HepG2 (cell line): ENCODE measurements around the gene VSTM4. TPM values are rescaled to one million over a fixed set of nuclear protein-coding genes. Genes with fewer than 3 reads are reported as not detected.

Source experiments
- ATAC-seq: fragments of 200-7000 bp; cut with Tn5 transposase; 3 replicates; pipeline ENCODE4 v1.9.1; 2020; ENCODE audit warnings: mild to moderate bottlenecking, moderate library complexity
- BruUV-seq: library from RNA; stranded (reverse); fragments of 400-500 nt; replicated peaks from 2 replicates; lab custom pipeline; 2021; lab: Mats Ljungman, UMichigan
- CTCF ChIA-PET: fragments of 300-600 bp; formaldehyde crosslinking; extraction: SDS; loops from one replicate; lab custom pipeline; 2021; ENCODE audit warnings: low total read pairs, inconsistent platforms, low intra/inter-chr PET ratio; lab: Yijun Ruan, JAX
- POLR2A ChIA-PET: fragments of 350-600 bp; sonication (Branson Sonifier 250); formaldehyde crosslinking; loops from one replicate; lab custom pipeline; 2020; ENCODE audit warnings: antibody characterized with exemption, inconsistent platforms; lab: Yijun Ruan, JAX
- DNase-seq: peaks from one replicate; pipeline ENCODE4 v3.0.0-alpha.2; 2015; ENCODE audit warnings: low spot score
- FAIRE-seq: peaks from 3 replicates; lab custom pipeline; 2011; peaks lifted over from hg19 to GRCh38; lab: Jason Lieb, UNC
- H2AFZ ChIP-seq: one replicate; pipeline ENCODE4 v1.6.1; 2011; ENCODE audit warnings: low read length, inconsistent platforms
- H3K27ac ChIP-seq: fragments of 300-600 bp; 3 replicates; pipeline ENCODE4 v1.8.0; 2011; ENCODE audit warnings: mixed run types, mild to moderate bottlenecking, mixed read lengths, low read length, inconsistent platforms; ENCODE audit not compliant: insufficient read depth; ENCODE audit errors: extremely low read length
- H3K27me3 ChIP-seq, 2 experiments: fragments of 200-600 bp in 1 of 2; 2 replicates in 1 of 2; 3 replicates in 1 of 2; pipeline versions ENCODE4 v1.6.0 to v1.8.0; 2011; ENCODE audit warnings: low read length in 2 of 2, mild to moderate bottlenecking in 2 of 2, moderate library complexity in 2 of 2, inconsistent platforms in 1 of 2; ENCODE audit not compliant: insufficient read depth in 2 of 2, control insufficient read depth in 1 of 2
- H3K36me3 ChIP-seq, 2 experiments: fragments of 200-600 bp in 1 of 2; replicated peaks in 1 of 2; 2 replicates in 1 of 2; 3 replicates in 1 of 2; pipeline versions ENCODE4 v1.5.1 to v1.8.0; 2011; ENCODE audit warnings: low read length in 2 of 2, inconsistent platforms in 1 of 2; ENCODE audit not compliant: insufficient read depth in 2 of 2, control insufficient read depth in 1 of 2
- H3K4me1 ChIP-seq: 2 replicates; pipeline ENCODE4 v1.5.1; 2012; ENCODE audit warnings: low read length, inconsistent platforms; ENCODE audit not compliant: insufficient read depth
- H3K4me2 ChIP-seq: 2 replicates; pipeline ENCODE4 v1.6.0; 2011; ENCODE audit warnings: low read depth, low read length, inconsistent platforms
- H3K4me3 ChIP-seq, 3 experiments: fragments of 200-600 bp in 1 of 3; sonication (generic), shearing (Covaris generic) in 1 of 3; replicated peaks in 1 of 3; 2 replicates each; pipeline ENCODE4 v1.5.1; 2011 to 2016; ENCODE audit warnings: low read length in 3 of 3, inconsistent platforms in 2 of 3, low read depth in 2 of 3, mild to moderate bottlenecking in 2 of 3, control low read depth in 1 of 3, mixed read lengths in 1 of 3; ENCODE audit not compliant: insufficient read depth in 1 of 3
- H3K79me2 ChIP-seq: one replicate; pipeline ENCODE4 v1.6.1; 2011; ENCODE audit warnings: low read length, inconsistent platforms; ENCODE audit not compliant: insufficient read depth
- H3K9ac ChIP-seq: 2 replicates; pipeline ENCODE4 v1.6.0; 2011; ENCODE audit warnings: mild to moderate bottlenecking, low read depth, low read length, inconsistent platforms; ENCODE audit not compliant: insufficient read depth
- H3K9me3 ChIP-seq: 2 replicates; pipeline ENCODE4 v1.5.1; 2012; ENCODE audit warnings: mild to moderate bottlenecking, low read length
- H4K20me1 ChIP-seq: 2 replicates; pipeline ENCODE4 v1.6.0; 2011; ENCODE audit warnings: inconsistent platforms, mild to moderate bottlenecking, low read length, moderate library complexity; ENCODE audit not compliant: insufficient read depth
- ATF1 ChIP-seq: IDR thresholded peaks from 2 replicates; pipeline ENCODE4 v1.6.1; 2016; ENCODE audit warnings: mild to moderate bottlenecking, control low read depth
- ATF7-NPFF ChIP-seq: sonication (generic); formaldehyde crosslinking; IDR thresholded peaks from 2 replicates; pipeline ENCODE4 v1.8.1; 2023; ENCODE audit warnings: mild to moderate bottlenecking, low read depth, missing genetic modification reagents, moderate library complexity
- NPAS2 ChIP-seq: sonication (generic); formaldehyde crosslinking; IDR thresholded peaks from 2 replicates; pipeline ENCODE4 v1.8.0; 2022; ENCODE audit warnings: mild to moderate bottlenecking, missing genetic modification reagents, borderline replicate concordance
- RAD21 ChIP-seq: fragments of 450-650 bp; formaldehyde crosslinking; IDR thresholded peaks from 2 replicates; pipeline ENCODE4 v1.5.0; 2020; ENCODE audit warnings: mild to moderate bottlenecking
- REXO4 ChIP-seq: sonication (generic); formaldehyde crosslinking; IDR thresholded peaks from 2 replicates; pipeline ENCODE4 v1.8.0; 2022; ENCODE audit warnings: missing genetic modification reagents, mild to moderate bottlenecking, borderline replicate concordance
- SALL2 ChIP-seq: sonication (generic); formaldehyde crosslinking; IDR thresholded peaks from 2 replicates; pipeline ENCODE4 v1.8.1; 2023; ENCODE audit warnings: mild to moderate bottlenecking, missing genetic modification reagents, inconsistent platforms
- SMYD3 ChIP-seq: sonication (generic); formaldehyde crosslinking; IDR thresholded peaks from 2 replicates; pipeline ENCODE4 v1.8.1; 2023; ENCODE audit warnings: mild to moderate bottlenecking, missing genetic modification reagents
- SP4 ChIP-seq: sonication (generic); formaldehyde crosslinking; IDR thresholded peaks from 2 replicates; pipeline ENCODE4 v1.8.1; 2023; ENCODE audit warnings: mild to moderate bottlenecking, missing genetic modification reagents
- ZBTB7B ChIP-seq: sonication (generic); formaldehyde crosslinking; IDR thresholded peaks from 2 replicates; pipeline ENCODE4 v1.4.0; 2020; ENCODE audit warnings: missing genetic modification reagents
- ZNF224 ChIP-seq: sonication (generic); formaldehyde crosslinking; IDR thresholded peaks from 2 replicates; pipeline ENCODE4 v1.5.0; 2020; ENCODE audit warnings: mild to moderate bottlenecking, missing genetic modification reagents
- ZNF333 ChIP-seq: sonication (generic); formaldehyde crosslinking; IDR thresholded peaks from 2 replicates; pipeline ENCODE4 v1.4.0; 2020; ENCODE audit warnings: mild to moderate bottlenecking, missing genetic modification reagents, borderline replicate concordance
- ZNF430 ChIP-seq: sonication (generic); formaldehyde crosslinking; IDR thresholded peaks from 2 replicates; pipeline ENCODE4 v1.9.0; 2021; ENCODE audit warnings: mild to moderate bottlenecking, missing genetic modification reagents
- WGBS: methylation state at CpG from one replicate; pipeline ENCODE4 v1.1.6; 2017; ENCODE audit warnings: low lambda C conversion rate; 5-methylcytosine and 5-hydroxymethylcytosine counted together
- in situ Hi-C: cut with HindIII; loops from 2 replicates; pipeline ENCODE4 v1.10.0; 2017; ENCODE audit warnings: low pct_unique_long_range_greater_than_20kb; ENCODE audit not compliant: extremely low pct_ligation_motif_present
- intact Hi-C: fragments of 100-400 bp; cut with micrococcal nuclease; formaldehyde crosslinking; loops from one replicate; pipeline ENCODE4 v1.10.0; 2022; ENCODE audit not compliant: unreplicated experiment
- polyA plus RNA-seq, 8 experiments: library from polyadenylated mRNA; depleted of rRNA in 3 of 8; stranded (reverse) in 7 of 8; unstranded in 1 of 8; fragments of >200 nt; fragmentation: Illumina TruSeq in 4 of 8; extraction: Trizol in 4 of 8; gene quantifications; 2 replicates each; pipeline versions ENCODE4 v1.2.1 to v1.2.3, GENCODE V29; 2011 to 2016; ENCODE audit warnings: low read depth in 4 of 8, missing spikeins in 1 of 8, mixed read lengths in 1 of 8; ENCODE audit not compliant: insufficient read depth in 1 of 8
- total RNA-seq, 5 experiments: library from RNA; depleted of rRNA; stranded (reverse); fragments of >200 nt; fragmentation: Illumina TruSeq; extraction: Trizol; gene quantifications; 2 replicates each; pipeline ENCODE4 v1.2.3, GENCODE V29; 2016; ENCODE audit warnings: low read depth in 1 of 5
- TF ChIP-seq, protein P1 (sequence below): sonication (generic); formaldehyde crosslinking; IDR thresholded peaks from 2 replicates; pipeline ENCODE4 v1.4.0; 2020; ENCODE audit warnings: missing genetic modification reagents, borderline replicate concordance
- TF ChIP-seq, protein P2 (sequence below): sonication (generic); formaldehyde crosslinking; IDR thresholded peaks from 2 replicates; pipeline ENCODE4 v1.5.0; 2020; ENCODE audit warnings: missing genetic modification reagents

VSTM4 gene
- total and polyA plus RNA-seq, 2 of the 13 experiments (the other 11 are each of a cell fraction or from before 2014, with no cell fraction given), result not detected

DNA sequence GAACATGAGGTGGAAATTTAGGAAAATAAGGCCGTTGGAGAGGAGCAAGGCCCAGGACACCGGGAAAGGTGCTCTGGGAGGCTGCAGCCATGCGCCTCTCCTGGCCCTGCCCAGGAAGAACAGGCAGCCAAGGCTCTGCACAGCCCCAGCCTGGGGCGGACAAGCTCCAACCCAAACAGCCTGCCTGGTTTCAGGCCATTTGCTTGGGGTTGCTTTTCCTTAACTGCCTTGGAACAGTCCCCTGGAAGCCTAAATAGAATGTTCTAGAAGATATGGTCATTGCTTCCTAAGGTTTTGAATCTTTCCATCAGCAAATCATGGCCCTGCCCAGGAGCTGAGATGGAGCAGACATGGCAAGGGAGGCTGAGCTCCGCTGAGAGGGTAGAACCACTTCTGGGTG lies 11.0 kb downstream of the VSTM4 start:
- DNase-seq (no peak), ATAC-seq (peak; percentile 38; the same call in 1 of the 3 replicates), FAIRE-seq (no peak)
- Histone ChIP-seq H3K79me2 (no peaks in the 10 kb centered on the region), H3K9me3 (no peaks in the 10 kb centered on the region), H3K4me2 (no peak overlapping the region), H3K4me1 (no peaks in the 10 kb centered on the region), H3K27me3 (no peaks in the 10 kb centered on the region), H3K27ac (no peak overlapping the region), H4K20me1 (no peaks in the 10 kb centered on the region), H3K4me3 (no peak overlapping the region), H2AFZ (no peak overlapping the region), H3K36me3 (no peaks in the 10 kb centered on the region), H3K9ac (no peak overlapping the region)
- POLR2A ChIA-PET, result no interaction called here
- 43% methylated on average over 5 of the region's 5 CpGs for WGBS
- in situ Hi-C loops, result no loop called here
- intact Hi-C loops, result no loop called here
- CTCF ChIA-PET, result no interaction called here
- no TSS peak for BruUV-seq
- TF ChIP-seq NPAS2 (CRISPR knock-in tag) (no peak), ATF1 (CRISPR knock-in tag) (no peak), REXO4 (CRISPR knock-in tag) (no peak), ZBTB7B (CRISPR knock-in tag) (no peak), ATF7-NPFF (CRISPR knock-in tag) (no peak), ZNF333 (no peak), SP4 (no peak), SALL2 (CRISPR knock-in tag) (no peak), RAD21 (CRISPR knock-in tag) (no peak), ZNF430 (CRISPR knock-in tag) (no peak), ZNF224 (CRISPR knock-in tag) (no peak), SMYD3 (CRISPR knock-in tag) (no peak)
- TF ChIP-seq, protein P1, sequence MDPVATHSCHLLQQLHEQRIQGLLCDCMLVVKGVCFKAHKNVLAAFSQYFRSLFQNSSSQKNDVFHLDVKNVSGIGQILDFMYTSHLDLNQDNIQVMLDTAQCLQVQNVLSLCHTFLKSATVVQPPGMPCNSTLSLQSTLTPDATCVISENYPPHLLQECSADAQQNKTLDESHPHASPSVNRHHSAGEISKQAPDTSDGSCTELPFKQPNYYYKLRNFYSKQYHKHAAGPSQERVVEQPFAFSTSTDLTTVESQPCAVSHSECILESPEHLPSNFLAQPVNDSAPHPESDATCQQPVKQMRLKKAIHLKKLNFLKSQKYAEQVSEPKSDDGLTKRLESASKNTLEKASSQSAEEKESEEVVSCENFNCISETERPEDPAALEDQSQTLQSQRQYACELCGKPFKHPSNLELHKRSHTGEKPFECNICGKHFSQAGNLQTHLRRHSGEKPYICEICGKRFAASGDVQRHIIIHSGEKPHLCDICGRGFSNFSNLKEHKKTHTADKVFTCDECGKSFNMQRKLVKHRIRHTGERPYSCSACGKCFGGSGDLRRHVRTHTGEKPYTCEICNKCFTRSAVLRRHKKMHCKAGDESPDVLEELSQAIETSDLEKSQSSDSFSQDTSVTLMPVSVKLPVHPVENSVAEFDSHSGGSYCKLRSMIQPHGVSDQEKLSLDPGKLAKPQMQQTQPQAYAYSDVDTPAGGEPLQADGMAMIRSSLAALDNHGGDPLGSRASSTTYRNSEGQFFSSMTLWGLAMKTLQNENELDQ, result no peak
- TF ChIP-seq, protein P2, sequence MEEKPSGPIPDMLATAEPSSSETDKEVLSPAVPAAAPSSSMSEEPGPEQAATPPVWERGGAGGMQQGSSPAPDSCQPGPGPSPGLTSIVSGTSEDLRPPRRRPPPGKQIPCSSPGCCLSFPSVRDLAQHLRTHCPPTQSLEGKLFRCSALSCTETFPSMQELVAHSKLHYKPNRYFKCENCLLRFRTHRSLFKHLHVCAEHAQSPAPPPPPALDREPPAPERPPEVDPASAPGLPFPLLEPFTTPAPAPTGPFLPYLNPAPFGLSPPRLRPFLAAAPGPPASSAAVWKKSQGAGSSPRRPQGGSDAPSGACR (CRISPR knock-in tag), result no peak
